Stimulated activated CD4-positive, alpha-beta T cell treated with anti-CD3 and anti-CD28 coated beads, TNF-alpha, amount 100 ng/mL, for 48 hours (primary cell): ENCODE data around the gene LPIN1.

Experiments
- DNase-seq, 3 donors: peaks; one replicate each; pipeline ENCODE4 v3.0.0-alpha.2; 2020; ENCODE audit warnings: low read depth in 3 of 3

The LPIN1 gene

GRCh38 chr2:11865805-11866204 lies 119.4 kb downstream of the LPIN1 start:
- no peak for DNase-seq

- DNase-seq: no peak
Observed at GRCh38 chr2:11866358-11867335, 120.2 kb downstream of the LPIN1 start.

- DNase-seq: no peak
Observed at GRCh38 chr2:11867926-11868325, 121.5 kb downstream of the LPIN1 start.

- no peak for DNase-seq
Observed at GRCh38 chr2:11869391-11869991, 123.1 kb downstream of the LPIN1 start.

DNA sequence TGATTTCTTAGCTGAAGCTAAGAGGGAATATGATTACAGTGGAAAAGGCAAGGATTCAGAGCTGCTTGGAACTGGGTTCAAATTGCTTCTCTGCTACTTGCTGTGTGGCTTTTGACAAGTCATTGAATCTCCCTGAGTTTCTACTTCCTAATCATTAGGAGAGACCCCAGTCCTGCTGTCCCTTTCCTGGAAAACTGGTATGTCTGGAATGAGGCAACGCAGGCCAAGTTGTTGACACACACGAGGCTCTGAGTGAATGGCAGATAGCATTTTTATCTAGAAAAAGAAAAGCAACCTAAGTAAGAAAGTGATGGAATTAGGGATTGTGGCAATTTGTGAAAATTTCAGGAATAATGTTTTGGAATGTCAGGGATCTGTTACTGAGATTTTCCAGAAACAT lies 123.6 kb downstream of the LPIN1 start:
- no peak for DNase-seq

DNA sequence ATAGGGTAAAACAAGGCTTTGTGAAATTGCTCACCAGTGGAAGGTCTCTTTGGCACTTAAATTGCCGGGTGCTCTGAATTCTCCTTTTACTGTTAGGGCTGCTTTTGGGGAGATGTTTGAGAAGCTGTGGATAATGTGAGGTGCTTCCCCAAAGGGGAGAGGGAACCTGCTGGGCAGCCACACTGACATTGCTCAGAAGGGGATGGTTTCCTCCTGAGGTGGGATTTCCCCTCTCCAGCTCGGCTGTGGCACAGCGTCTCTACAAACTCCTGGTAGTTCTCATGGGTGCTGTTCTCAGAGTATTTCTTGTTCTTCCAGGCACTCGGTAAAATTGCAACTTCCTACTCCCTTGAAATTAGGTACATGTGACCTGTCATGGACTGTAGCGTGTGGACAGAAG lies 124.2 kb downstream of the LPIN1 start:
- no peak for DNase-seq

DNA sequence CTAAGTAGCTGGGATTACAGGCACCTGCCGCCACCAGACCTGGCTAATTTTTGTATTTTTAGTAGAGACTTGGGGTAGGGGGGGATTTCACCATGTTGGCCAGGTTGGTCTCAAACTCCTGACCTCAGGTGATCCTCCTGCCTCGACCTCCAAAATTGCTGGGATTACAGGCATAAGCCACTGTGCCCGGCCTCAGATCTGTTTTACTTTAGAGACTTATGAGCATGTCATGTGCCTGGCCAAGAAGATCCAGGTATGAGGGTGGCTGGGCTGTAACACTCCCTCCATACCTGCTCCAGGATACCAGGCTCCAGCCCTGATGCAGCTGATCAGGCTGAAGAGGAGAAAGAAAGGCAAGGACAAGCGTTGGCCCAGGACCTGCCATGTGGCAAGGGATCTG lies 125.0 kb downstream of the LPIN1 start:
- no peak for DNase-seq

DNA sequence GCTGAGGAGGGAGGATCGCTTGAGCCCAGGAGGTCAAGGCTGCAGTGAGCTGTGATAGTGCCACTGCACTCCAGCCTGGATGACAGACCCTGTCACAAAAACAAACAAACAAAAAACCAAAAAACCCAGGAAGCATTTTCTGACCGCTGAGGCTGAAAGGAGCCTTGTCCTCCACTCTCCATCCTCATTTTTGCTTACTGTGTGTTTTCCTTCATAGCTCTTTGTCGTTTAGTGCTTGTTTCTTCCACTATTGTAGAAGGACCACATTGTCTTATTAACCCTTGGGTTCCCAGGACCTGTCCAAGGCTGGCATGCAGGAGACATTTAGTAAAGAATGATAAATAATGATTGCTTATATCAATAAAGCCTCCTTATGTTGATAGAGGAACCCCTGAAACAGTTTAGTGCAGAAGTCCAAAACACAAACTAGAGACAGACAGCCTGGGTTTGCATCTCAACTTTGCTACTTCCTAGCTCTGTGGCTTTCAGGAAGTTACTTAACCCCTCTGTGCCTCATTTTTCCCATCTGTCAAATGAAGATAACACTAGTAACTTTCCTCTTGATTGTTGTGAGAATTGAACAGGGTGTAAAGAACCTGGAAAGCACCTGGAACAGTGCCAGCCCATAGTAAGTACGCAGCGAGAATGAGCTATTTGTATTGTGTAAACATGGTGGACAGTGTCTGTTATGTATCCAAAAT lies 126.0 kb downstream of the LPIN1 start:
- no peak for DNase-seq

- DNase-seq: no peak
Observed at GRCh38 chr2:11872948-11873269, 126.5 kb downstream of the LPIN1 start.

DNA sequence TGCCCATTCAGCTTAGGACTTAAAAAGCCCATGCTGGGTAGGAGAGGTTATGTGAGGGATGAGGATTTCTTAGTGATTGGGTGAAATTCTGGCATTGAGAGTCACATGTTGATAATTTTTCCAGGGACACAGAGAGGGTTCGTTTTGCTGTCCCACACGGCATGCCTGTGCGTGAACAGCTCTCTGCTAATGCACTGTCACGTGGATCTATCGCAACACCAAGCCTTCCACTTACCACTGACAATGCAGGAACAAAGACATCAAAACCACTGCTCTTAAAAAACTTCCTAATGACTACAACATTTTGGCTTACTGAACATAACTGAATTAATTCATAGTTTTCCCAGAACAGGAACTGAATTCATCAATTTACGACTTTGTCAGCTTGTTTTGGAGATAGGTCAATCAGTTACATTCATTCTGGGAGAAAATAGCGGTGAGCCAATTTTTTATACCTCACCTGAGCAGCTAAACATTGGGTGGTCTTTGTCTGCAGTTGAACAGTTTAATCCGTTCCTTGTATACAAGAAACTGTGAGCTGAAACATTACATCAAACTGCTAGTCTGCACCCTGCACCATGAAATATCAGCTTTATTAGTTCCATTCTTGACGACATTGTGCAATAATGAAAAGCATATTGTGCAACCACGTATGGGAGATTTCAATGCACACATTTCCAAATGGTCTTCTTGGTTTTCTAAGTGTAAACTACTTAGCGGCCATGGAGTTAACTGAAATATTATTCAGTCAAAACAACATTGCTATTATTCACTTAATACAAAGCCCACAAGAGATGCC lies 127.1 kb downstream of the LPIN1 start:
- DNase-seq: no peak

DNA sequence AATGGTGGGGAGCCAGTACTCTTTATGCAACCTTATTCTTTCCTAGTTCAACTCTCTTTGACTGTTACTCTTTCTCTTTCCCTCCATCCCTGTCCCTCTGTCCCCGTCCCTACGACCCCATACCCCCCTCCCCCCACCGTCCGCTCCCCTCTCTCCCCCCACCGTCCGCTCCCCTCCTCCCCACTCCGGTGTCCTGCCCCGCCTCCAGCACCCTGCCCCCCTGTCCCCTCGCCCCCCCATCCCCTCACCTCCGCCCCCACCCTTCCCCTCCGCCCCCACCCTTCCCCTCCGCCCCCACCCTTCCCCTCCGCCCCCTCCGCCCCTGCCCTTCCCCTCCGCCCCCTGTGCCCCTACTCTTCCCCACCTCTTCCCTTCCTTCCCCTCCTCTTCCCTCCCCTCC lies 128.4 kb downstream of the LPIN1 start:
- DNase-seq: no peak

DNA sequence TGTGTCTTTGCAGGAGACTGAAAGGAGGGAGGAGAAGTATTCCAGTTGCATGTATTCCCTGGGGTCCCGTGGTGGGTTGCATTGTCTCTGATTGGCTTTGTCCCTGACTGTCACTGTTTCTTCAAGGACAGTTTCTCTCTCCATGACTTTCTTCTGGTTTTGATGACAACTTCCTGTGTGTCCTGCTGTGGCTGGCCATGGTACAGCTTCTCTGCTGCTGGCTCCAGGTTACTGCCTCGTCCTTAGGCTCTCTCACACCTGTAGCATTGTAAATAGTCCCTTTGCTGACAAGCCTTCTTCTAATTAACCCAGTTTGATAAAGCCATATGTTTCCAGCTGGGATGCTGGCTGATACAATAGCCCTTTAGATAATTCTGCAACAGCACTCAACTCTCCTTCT lies 129.0 kb downstream of the LPIN1 start:
- no peak for DNase-seq

DNA sequence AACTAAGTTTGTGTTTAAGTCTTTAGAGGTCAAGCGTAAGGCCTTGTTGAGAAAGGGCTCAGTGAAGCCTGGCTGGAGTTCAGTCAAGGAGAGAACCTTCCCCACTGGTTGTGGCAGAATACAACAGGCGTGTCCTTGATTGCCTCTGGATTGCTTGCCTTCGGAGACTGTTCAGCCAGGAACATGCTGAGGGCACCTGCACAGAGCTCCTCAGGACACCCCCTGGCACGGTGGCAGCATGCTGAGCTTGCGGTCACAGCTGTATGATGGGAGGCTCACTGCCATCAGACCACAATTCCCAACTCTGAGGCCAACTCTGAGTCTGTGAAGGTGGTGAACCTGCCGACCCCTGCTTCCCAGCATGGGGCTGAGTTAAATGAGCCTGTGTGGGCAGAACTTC lies 130.0 kb downstream of the LPIN1 start:
- no peak for DNase-seq

DNA sequence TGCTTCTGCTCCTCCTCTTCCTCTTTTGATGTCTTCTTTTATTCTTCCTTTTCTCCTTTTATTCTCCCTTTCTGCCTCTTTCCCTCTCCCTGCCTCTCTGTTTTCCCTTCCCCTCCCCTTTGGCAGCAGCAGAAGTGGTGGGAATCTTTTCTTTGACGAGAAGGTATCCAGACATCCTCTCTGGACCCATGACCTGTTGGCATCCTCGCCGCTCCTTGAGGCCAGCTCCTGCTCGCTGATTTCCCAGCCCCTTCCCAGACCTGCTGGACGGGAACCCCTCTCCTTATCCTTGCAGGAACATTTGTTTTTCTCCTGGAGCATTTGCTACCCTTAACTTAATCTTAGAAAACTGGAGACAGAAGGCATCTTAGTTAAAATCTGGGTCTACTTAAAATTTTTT lies 130.5 kb downstream of the LPIN1 start:
- no peak for DNase-seq
